Keratinocyte (primary cell): ENCODE results near the gene LRBA.

Experiments used
- CTCF ChIP-seq, 3 experiments: IDR thresholded peaks in 1 of 3; conservative IDR thresholded peaks in 1 of 3; optimal IDR thresholded peaks in 1 of 3; 2 replicates in 2 of 3; 3 replicates in 1 of 3; pipeline versions ENCODE3 to v1.5.1; 2011; ENCODE audit warnings: low read length in 3 of 3, mild to moderate bottlenecking in 3 of 3, moderate library complexity in 2 of 3, control low read depth in 1 of 3, inconsistent platforms in 1 of 3; ENCODE audit not compliant: insufficient read depth in 2 of 3; ENCODE audit errors: extremely low read depth in 1 of 3
- EZH2 ChIP-seq: IDR thresholded peaks from one replicate; pipeline ENCODE4 v1.6.1; 2012; ENCODE audit warnings: inconsistent platforms, mild to moderate bottlenecking, low read length, moderate library complexity

DNA sequence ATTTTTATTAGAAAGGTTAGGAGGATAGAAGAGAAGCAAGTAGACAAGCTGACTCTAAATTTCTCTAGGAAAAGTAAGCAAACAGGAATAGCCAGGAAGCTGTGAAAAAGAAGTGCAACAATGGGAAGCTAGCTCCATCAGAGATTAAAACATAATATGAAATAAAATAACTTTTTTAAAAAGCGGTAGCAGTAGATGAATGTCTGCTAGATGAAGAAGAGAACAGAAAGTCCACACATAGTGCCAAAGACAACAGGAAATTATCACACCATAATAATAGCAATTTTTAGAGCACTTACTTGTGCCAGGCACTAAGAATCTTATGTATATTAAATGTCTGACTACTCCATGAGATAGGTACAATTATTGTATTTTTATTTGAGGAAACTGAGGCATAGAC, 53.5 kb downstream of the LRBA start:
- no peak for TF ChIP-seq CTCF (optimal IDR thresholded peaks at IDR 0.05 in 1 of 3, IDR thresholded peaks at IDR 0.05 in 1 of 3, conservative IDR thresholded peaks at IDR 0.05 in 1 of 3; ENCODE audit: extremely low read depth in 1 of 3, insufficient read depth in 2 of 3, low read length in 3 of 3)
- no peak for TF ChIP-seq EZH2
